NCI-H2081 (cell line): ENCODE measurements around the gene SPO11.
A peak's percentile ranks its signal among the peaks of the same experiment; 100 is the strongest.
"Not testable (repeated sequence)": the region's sequence is repeated elsewhere in the genome, so short reads cannot be mapped to it uniquely, and the experiment has no call there.

ENCODE experiments used
- DNase-seq, 2 experiments: peaks; one replicate each; lab custom pipeline; 2025; lab: John Stamatoyannopoulos, UW

Gene SPO11

GRCh38 chr20:57341663-57342062 is 12.1 kb downstream of the SPO11 start:
- DNase-seq = no peak

GRCh38 chr20:57342829-57343228 is 13.2 kb downstream of the SPO11 start:
- DNase-seq = no peak

GRCh38 chr20:57346477-57346876 is 16.9 kb downstream of the SPO11 start:
- DNase-seq = peak; percentile 49 to 63

GRCh38 chr20:57347393-57347792 is 17.8 kb downstream of the SPO11 start:
- DNase-seq = no peak

GRCh38 chr20:57348200-57348921 is 18.8 kb downstream of the SPO11 start:
- not testable (repeated sequence) for DNase-seq

GRCh38 chr20:57348922-57349574 is 19.4 kb downstream of the SPO11 start:
- not testable (repeated sequence) for DNase-seq

GRCh38 chr20:57350081-57350710 is 20.6 kb downstream of the SPO11 start:
- no peak for DNase-seq

GRCh38 chr20:57350726-57351041 is 21.1 kb downstream of the SPO11 start:
- not testable (repeated sequence) for DNase-seq

GRCh38 chr20:57351042-57351783 is 21.6 kb downstream of the SPO11 start, which contains the start of gene RAE1:
RAE1 (plus strand) TSS chr20:57351255; CDS start chr20:57354039, 2,784 bp downstream.
- DNase-seq = peak; percentile 89 to 92

GRCh38 chr20:57352305-57352704 is 22.7 kb downstream of the SPO11 start:
- no peak for DNase-seq

GRCh38 chr20:57353351-57353750 is 23.7 kb downstream of the SPO11 start:
- no peak for DNase-seq

- no peak for DNase-seq
Observed at GRCh38 chr20:57361517-57361916, 31.9 kb downstream of the SPO11 start.

GRCh38 chr20:57364451-57364850 is 34.8 kb downstream of the SPO11 start:
- no peak for DNase-seq

- DNase-seq = no peak
Observed at GRCh38 chr20:57369596-57369995, 40.0 kb downstream of the SPO11 start.

GRCh38 chr20:57370316-57370715 is 40.7 kb downstream of the SPO11 start:
- no peak for DNase-seq

GRCh38 chr20:57371363-57371762 is 41.8 kb downstream of the SPO11 start:
- no peak for DNase-seq

GRCh38 chr20:57372157-57372556 is 42.6 kb downstream of the SPO11 start:
- no peak for DNase-seq

GRCh38 chr20:57372581-57373350 is 43.2 kb downstream of the SPO11 start:
- DNase-seq = no peak

GRCh38 chr20:57374343-57374930 is 44.8 kb downstream of the SPO11 start:
- DNase-seq = no peak

GRCh38 chr20:57374931-57375651 is 45.5 kb downstream of the SPO11 start:
- DNase-seq = no peak
